OCI-LY7 (cell line): ENCODE results near the gene TPD52L2.

ENCODE experiments used
- EZH2phosphoT487 ChIP-seq: fragments of 200-600 bp; sonication (generic); IDR thresholded peaks from 2 replicates; pipeline ENCODE4 v1.6.1; 2018; ENCODE audit warnings: low read depth, borderline replicate concordance, mild to moderate bottlenecking, mixed run types, antibody characterized with exemption, low read length, moderate library complexity, mixed read lengths
- TF ChIP-seq, protein P1 (sequence below): fragments of 200-600 bp; sonication (generic); conservative IDR thresholded peaks from 2 replicates; pipeline ENCODE4 v1.5.1; 2014; ENCODE audit warnings: mild to moderate bottlenecking, antibody characterized with exemption, low read length, moderate library complexity, mixed read lengths

DNA sequence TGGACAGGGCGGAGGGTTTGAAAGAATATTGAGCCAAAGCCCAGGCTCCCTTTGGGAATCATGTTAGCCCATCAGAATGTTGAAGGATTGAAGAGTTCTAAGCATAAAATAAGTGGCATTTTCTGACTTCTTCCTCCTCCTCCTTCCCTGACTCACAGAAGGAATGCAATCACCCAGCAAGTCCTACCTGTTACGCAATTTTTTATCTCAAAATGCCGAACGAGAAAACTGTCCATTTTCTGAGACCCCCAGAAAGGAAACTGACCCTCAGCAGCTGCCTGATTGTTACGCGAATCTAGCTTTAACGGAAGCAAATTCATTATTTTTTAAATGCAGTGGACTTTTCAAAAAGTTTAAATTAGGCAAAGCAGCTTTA lies 25.1 kb downstream of the TPD52L2 start:
- TF ChIP-seq, protein P1, sequence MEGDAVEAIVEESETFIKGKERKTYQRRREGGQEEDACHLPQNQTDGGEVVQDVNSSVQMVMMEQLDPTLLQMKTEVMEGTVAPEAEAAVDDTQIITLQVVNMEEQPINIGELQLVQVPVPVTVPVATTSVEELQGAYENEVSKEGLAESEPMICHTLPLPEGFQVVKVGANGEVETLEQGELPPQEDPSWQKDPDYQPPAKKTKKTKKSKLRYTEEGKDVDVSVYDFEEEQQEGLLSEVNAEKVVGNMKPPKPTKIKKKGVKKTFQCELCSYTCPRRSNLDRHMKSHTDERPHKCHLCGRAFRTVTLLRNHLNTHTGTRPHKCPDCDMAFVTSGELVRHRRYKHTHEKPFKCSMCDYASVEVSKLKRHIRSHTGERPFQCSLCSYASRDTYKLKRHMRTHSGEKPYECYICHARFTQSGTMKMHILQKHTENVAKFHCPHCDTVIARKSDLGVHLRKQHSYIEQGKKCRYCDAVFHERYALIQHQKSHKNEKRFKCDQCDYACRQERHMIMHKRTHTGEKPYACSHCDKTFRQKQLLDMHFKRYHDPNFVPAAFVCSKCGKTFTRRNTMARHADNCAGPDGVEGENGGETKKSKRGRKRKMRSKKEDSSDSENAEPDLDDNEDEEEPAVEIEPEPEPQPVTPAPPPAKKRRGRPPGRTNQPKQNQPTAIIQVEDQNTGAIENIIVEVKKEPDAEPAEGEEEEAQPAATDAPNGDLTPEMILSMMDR: no peak
- TF ChIP-seq EZH2phosphoT487: no peak
